CD14-positive monocyte (primary cell): ENCODE results near the gene KHSRP. TPM values are rescaled to one million over a fixed set of nuclear protein-coding genes. Genes with fewer than 3 reads are reported as not detected.

Source experiments
- DNase-seq, 3 donors: peaks; one replicate each; pipeline ENCODE4 v3.0.0-alpha.2; 2011 to 2022
- H2AFZ ChIP-seq: 2 replicates; pipeline ENCODE4 v1.6.0; 2012; ENCODE audit warnings: mild to moderate bottlenecking, low read depth, low read length, inconsistent platforms; ENCODE audit not compliant: insufficient read depth, poor library complexity, severe bottlenecking
- H3K27ac ChIP-seq, 2 donors: 1 replicate in 1 of 2; 2 replicates in 1 of 2; pipeline ENCODE4 v1.5.1; 2012 to 2013; ENCODE audit warnings: low read length in 2 of 2, control low read depth in 1 of 2, inconsistent platforms in 1 of 2, low read depth in 1 of 2, mild to moderate bottlenecking in 1 of 2
- H3K27me3 ChIP-seq, 2 donors: one replicate each; pipeline versions ENCODE4 v1.6.0 to v1.6.1; 2011 to 2013; ENCODE audit warnings: low read length in 2 of 2; ENCODE audit not compliant: control insufficient read depth in 2 of 2, insufficient read depth in 2 of 2
- H3K36me3 ChIP-seq, 2 donors: replicated peaks in 1 of 2; 1 replicate in 1 of 2; 2 replicates in 1 of 2; pipeline versions ENCODE4 v1.5.1 to v1.6.1; 2012 to 2013; ENCODE audit warnings: low read length in 2 of 2, control low read depth in 1 of 2, inconsistent platforms in 1 of 2, mild to moderate bottlenecking in 1 of 2; ENCODE audit not compliant: insufficient read depth in 2 of 2, control insufficient read depth in 1 of 2
- H3K4me1 ChIP-seq, 2 donors: 1 replicate in 1 of 2; 2 replicates in 1 of 2; pipeline versions ENCODE4 v1.5.1 to v1.6.1; 2012 to 2013; ENCODE audit warnings: low read length in 2 of 2, control low read depth in 1 of 2, inconsistent platforms in 1 of 2, mild to moderate bottlenecking in 1 of 2, moderate library complexity in 1 of 2; ENCODE audit not compliant: insufficient read depth in 2 of 2, control insufficient read depth in 1 of 2
- H3K4me2 ChIP-seq: replicated peaks from 2 replicates; pipeline ENCODE3; 2012; ENCODE audit warnings: low read length, moderate library complexity, mild to moderate bottlenecking; ENCODE audit not compliant: poor library complexity, severe bottlenecking; ENCODE audit errors: extremely low read depth
- H3K4me3 ChIP-seq, 3 experiments: fragments of 200-600 bp in 1 of 3; sonication (generic) in 1 of 3; replicated peaks in 1 of 3; 1 replicate in 2 of 3; 2 replicates in 1 of 3; pipeline ENCODE4 v1.5.1; 2011 to 2013; ENCODE audit warnings: low read length in 3 of 3, mild to moderate bottlenecking in 3 of 3, control low read depth in 2 of 3, low read depth in 2 of 3, inconsistent platforms in 1 of 3, moderate library complexity in 1 of 3
- H3K79me2 ChIP-seq: 2 replicates; pipeline ENCODE4 v1.6.0; 2012; ENCODE audit warnings: mild to moderate bottlenecking, control low read depth, inconsistent platforms, low read length, moderate library complexity; ENCODE audit not compliant: insufficient read depth
- H3K9ac ChIP-seq: 2 replicates; pipeline ENCODE4 v1.6.0; 2017; ENCODE audit warnings: low read length, mild to moderate bottlenecking; ENCODE audit not compliant: insufficient read depth, poor library complexity, severe bottlenecking
- H3K9me3 ChIP-seq, 2 donors: replicated peaks in 1 of 2; 1 replicate in 1 of 2; 2 replicates in 1 of 2; pipeline versions ENCODE4 v1.5.1 to v1.6.1; 2012 to 2013; ENCODE audit warnings: low read length in 2 of 2, control low read depth in 1 of 2; ENCODE audit not compliant: control insufficient read depth in 1 of 2, insufficient read depth in 1 of 2
- H4K20me1 ChIP-seq: 2 replicates; pipeline ENCODE4 v1.6.0; 2012; ENCODE audit warnings: mild to moderate bottlenecking, low read length, control low read depth, moderate library complexity; ENCODE audit not compliant: insufficient read depth
- H3K27ac Mint-ChIP-seq, 7 donors: one replicate each; pipeline ENCODE4 v1.8.0; 2020; ENCODE audit warnings: mild to moderate bottlenecking in 7 of 7, mixed read lengths in 7 of 7, moderate library complexity in 6 of 7, inconsistent platforms in 2 of 7
- H3K27me3 Mint-ChIP-seq, 3 donors: one replicate each; pipeline ENCODE4 v1.8.0; 2021 to 2022; ENCODE audit warnings: low read depth in 3 of 3, mild to moderate bottlenecking in 3 of 3, mixed read lengths in 3 of 3, moderate library complexity in 3 of 3, inconsistent platforms in 1 of 3
- H3K36me3 Mint-ChIP-seq, 2 donors: one replicate each; pipeline ENCODE4 v1.8.0; 2020; ENCODE audit warnings: mixed read lengths in 2 of 2, inconsistent platforms in 1 of 2, mild to moderate bottlenecking in 1 of 2
- H3K4me1 Mint-ChIP-seq: one replicate; pipeline ENCODE4 v1.8.0; 2020; ENCODE audit warnings: mild to moderate bottlenecking, mixed read lengths
- H3K4me3 Mint-ChIP-seq, 2 donors: one replicate each; pipeline ENCODE4 v1.8.0; 2020; ENCODE audit warnings: mild to moderate bottlenecking in 2 of 2, mixed read lengths in 2 of 2, moderate library complexity in 1 of 2
- H3K9me3 Mint-ChIP-seq, 7 donors: one replicate each; pipeline ENCODE4 v1.8.0; 2020 to 2022; ENCODE audit warnings: mixed read lengths in 7 of 7, mild to moderate bottlenecking in 6 of 7, moderate library complexity in 6 of 7, inconsistent platforms in 2 of 7
- CTCF ChIP-seq: fragments of 200-600 bp; IDR thresholded peaks from one replicate; pipeline ENCODE4 v1.8.0; 2022; ENCODE audit warnings: antibody characterized with exemption, mild to moderate bottlenecking
- WGBS: methylation state at CpG from one replicate; pipeline ENCODE4 v1.1.5; 2013; ENCODE audit warnings: missing lambda C conversion rate; ENCODE audit not compliant: insufficient coverage; 5-methylcytosine and 5-hydroxymethylcytosine counted together
- intact Hi-C, 2 donors: fragments of 100-400 bp; cut with micrococcal nuclease; formaldehyde crosslinking; loops; one replicate each; pipeline versions ENCODE4 v1.15.0 to v1.15.1; 2023
- polyA plus RNA-seq, 3 donors: library from polyadenylated mRNA; depleted of rRNA in 1 of 3; unstranded in 2 of 3; stranded (reverse) in 1 of 3; fragments of 300-500 nt in 2 of 3; fragments of >200 nt in 1 of 3; fragmentation: Illumina TruSeq in 2 of 3; gene quantifications; 1 replicate in 2 of 3; 2 replicates in 1 of 3; pipeline ENCODE4 v1.2.3, GENCODE V29; 2012 to 2021

KHSRP gene
- polyA plus RNA-seq, 3 donors = 8.6 to 63.3 (median 9.1) TPM

GRCh38 chr19:6459262-6460098 lies 34.9 kb upstream of the KHSRP start, which contains the start of gene SLC25A23:
Gene SLC25A23, minus strand, starts transcription at chr19:6459792. Its CDS starts 164 bp downstream, at chr19:6459628.
- peak within 1 kb of the TSS in 5 of 7 donors; percentile 24 to 79 (median 59) for H3K27ac Mint-ChIP-seq
- peak within 1 kb of the TSS; percentile 92 to 98 for H3K4me3 Mint-ChIP-seq
- peaks cover 0 to 6% of the 10 kb centered on the region in 2 donors for H3K36me3 Mint-ChIP-seq
- Histone ChIP-seq H3K4me2 (peak within 1 kb of the TSS; percentile 94), H3K4me3 (peak within 1 kb of the TSS; percentile 39 to 87 (median 79)), H2AFZ (peak within 1 kb of the TSS; percentile 88), H3K27me3 (peaks cover 0 to 26% of the 10 kb centered on the region in 2 donors), H3K79me2 (no peaks in the 10 kb centered on the region), H3K4me1 (peaks cover 15 to 28% of the 10 kb centered on the region in 2 donors), H3K9ac (peak within 1 kb of the TSS; percentile 61), H3K9me3 (peaks cover 6 to 15% of the 10 kb centered on the region in 2 donors), H3K36me3 (no peaks in the 10 kb centered on the region), H4K20me1 (no peaks in the 10 kb centered on the region), H3K27ac (peak within 1 kb of the TSS in 1 of 2 donors; percentile 43)
- H3K4me1 Mint-ChIP-seq = peaks cover 14% of the 10 kb centered on the region
- intact Hi-C loops = no loop called here
- WGBS = 5% methylated on average over 61 of the region's 70 CpGs
- TF ChIP-seq CTCF = no peak
- peaks cover 3 to 27% (median 16%) of the 10 kb centered on the region in 7 donors for H3K9me3 Mint-ChIP-seq
- H3K27me3 Mint-ChIP-seq = peaks cover 26 to 44% (median 38%) of the 10 kb centered on the region in 3 donors
- no peak for DNase-seq

- Mint-ChIP-seq H3K27me3 (peaks cover 19 to 37% (median 35%) of the 10 kb centered on the region in 3 donors), H3K4me1 (peaks cover 14% of the 10 kb centered on the region), H3K36me3 (peaks cover 0 to 6% of the 10 kb centered on the region in 2 donors), H3K9me3 (peaks cover 8 to 34% (median 22%) of the 10 kb centered on the region in 7 donors), H3K27ac (peak overlapping the region in 1 of 7 donors; percentile 48), H3K4me3 (peak overlapping the region; percentile 67 to 81)
- Histone ChIP-seq H3K79me2 (no peaks in the 10 kb centered on the region), H3K4me1 (peaks cover 11 to 21% of the 10 kb centered on the region in 2 donors), H3K9ac (no peak overlapping the region), H3K4me3 (no peak overlapping the region), H3K27ac (no peak overlapping the region), H3K9me3 (peaks cover 10 to 18% of the 10 kb centered on the region in 2 donors), H2AFZ (peak overlapping the region; percentile 88), H3K36me3 (no peaks in the 10 kb centered on the region), H3K4me2 (no peak overlapping the region), H3K27me3 (peaks cover 0 to 22% of the 10 kb centered on the region in 2 donors), H4K20me1 (no peaks in the 10 kb centered on the region)
- DNase-seq = no peak
- WGBS = 73% methylated on average over 14 of the region's 16 CpGs
- intact Hi-C loops = no loop called here
- no peak for TF ChIP-seq CTCF
Observed at GRCh38 chr19:6458695-6459261, 34.2 kb upstream of the KHSRP start.
